ENCODE data around the gene RHOF. TPM values are rescaled to one million over a fixed set of nuclear protein-coding genes. Genes with fewer than 3 reads are reported as not detected.

The RHOF gene
- total RNA-seq, 6 experiments from 2014 or later: 3.7 to 16.2 (median 5.0) TPM

- WGBS (ENCODE audit: insufficient coverage, low coverage, low lambda C conversion rate, missing lambda C conversion rate): 33% methylated on average over 3 of the region's 6 CpGs
- H3K4me1 ChIP-seq: peaks cover 0 to 50% (median 20%) of the 10 kb centered on the region in 4 donors
- peak overlapping the region; percentile 57 to 75 (median 69) for H3K4me3 ChIP-seq
- H3K9me3 ChIP-seq: no peaks in the 10 kb centered on the region
- H3K27me3 ChIP-seq: no peaks in the 10 kb centered on the region
- TF ChIP-seq CTCF (IDR thresholded peaks at IDR 0.05) (no peak), POLR2A (IDR thresholded peaks at IDR 0.05) (no peak)
- ATAC-seq: no peak
- intact Hi-C loops (cut with DNase I): loop anchor here in 1 of 2 donors (10.0 kb wide), 1 partner anchor 84 kb away; no protein-coding TSS in a partner anchor
- H3K27ac ChIP-seq: peak overlapping the region in 2 of 3 donors; percentile 59 to 67
- no peak for DNase-seq
- peaks cover 0 to 46% (median 26%) of the 10 kb centered on the region in 4 donors for H3K36me3 ChIP-seq
These were observed 17.4 kb upstream of the RHOF start for GRCh38 chr12:121810833-121811433.

GRCh38 chr12:121810234-121810817 is 16.8 kb upstream of the RHOF start:
- H3K4me3 ChIP-seq: no peak overlapping the region
- ATAC-seq: no peak

GRCh38 chr12:121809712-121810116 is 16.2 kb upstream of the RHOF start:
- peak in 2 of 3 donors; percentile 19 to 53 for DNase-seq
- peaks cover 0 to 53% (median 20%) of the 10 kb centered on the region in 4 donors for H3K4me1 ChIP-seq
- intact Hi-C loops (cut with DNase I): loop anchor here (10.0 kb wide), 2 partner anchors 75 to 85 kb away; partner anchors contain the start of gene PSMD9 (in 1 of the 2)

More at GRCh38 chr12:121810234-121810817, 16.8 kb upstream of the RHOF start:
- intact Hi-C loops (cut with DNase I): loop anchor here in 1 of 2 donors (10.0 kb wide), 1 partner anchor 84 kb away; no protein-coding TSS in a partner anchor
- Histone ChIP-seq H3K27me3 (no peaks in the 10 kb centered on the region), H3K9me3 (no peaks in the 10 kb centered on the region), H3K27ac (no peak overlapping the region), H3K4me1 (peaks cover 0 to 53% (median 20%) of the 10 kb centered on the region in 4 donors), H3K36me3 (peaks cover 0 to 40% (median 23%) of the 10 kb centered on the region in 4 donors)
- no CpG with 5 or more reads among the region's 33 CpGs for WGBS (ENCODE audit: insufficient coverage, low coverage, low lambda C conversion rate, missing lambda C conversion rate)
- peak in 1 of 3 donors; percentile 21 for DNase-seq
- TF ChIP-seq POLR2A (IDR thresholded peaks at IDR 0.05): no peak
- TF ChIP-seq CTCF (IDR thresholded peaks at IDR 0.05): no peak

GRCh38 chr12:121808623-121809022 is 15.1 kb upstream of the RHOF start:
- peaks cover 0 to 33% (median 18%) of the 10 kb centered on the region in 4 donors for H3K36me3 ChIP-seq
- H3K4me3 ChIP-seq: no peak overlapping the region
- peak overlapping the region in 1 of 3 donors; percentile 3 for H3K27ac ChIP-seq
- no peak for ATAC-seq
- peaks cover 0 to 51% (median 20%) of the 10 kb centered on the region in 4 donors for H3K4me1 ChIP-seq
- H3K27me3 ChIP-seq: no peaks in the 10 kb centered on the region
- whole genome bisulfite sequencing (ENCODE audit: insufficient coverage, low coverage, low lambda C conversion rate, missing lambda C conversion rate): 55% methylated on average over 7 of the region's 8 CpGs
- no peak for TF ChIP-seq POLR2A (IDR thresholded peaks at IDR 0.05)
- TF ChIP-seq CTCF (IDR thresholded peaks at IDR 0.05): no peak
- intact Hi-C loops (cut with DNase I): loop anchor here in 1 of 2 donors (10.0 kb wide), 1 partner anchor 76 kb away; the partner anchor contains the start of gene PSMD9
- DNase-seq: no peak
- H3K9me3 ChIP-seq: no peaks in the 10 kb centered on the region

More at GRCh38 chr12:121809712-121810116, 16.2 kb upstream of the RHOF start:
- TF ChIP-seq POLR2A (IDR thresholded peaks at IDR 0.05) (no peak), CTCF (IDR thresholded peaks at IDR 0.05) (no peak)
- H3K27me3 ChIP-seq: no peaks in the 10 kb centered on the region
- no peak overlapping the region for H3K27ac ChIP-seq
- WGBS (ENCODE audit: insufficient coverage, low coverage, low lambda C conversion rate, missing lambda C conversion rate): 81% methylated on average over 20 of the region's 27 CpGs
- no peaks in the 10 kb centered on the region for H3K9me3 ChIP-seq
- no peak for ATAC-seq
- H3K36me3 ChIP-seq: peaks cover 0 to 34% (median 20%) of the 10 kb centered on the region in 4 donors
- H3K4me3 ChIP-seq: no peak overlapping the region
